ENCODE results near the gene BCKDK. TPM values are rescaled to one million over a fixed set of nuclear protein-coding genes. Genes with fewer than 3 reads are reported as not detected.

The BCKDK gene
- 52.7 and 64.0 TPM in 2 replicates for total RNA-seq (2014; rRNA removed; shearing (Covaris generic))

DNA sequence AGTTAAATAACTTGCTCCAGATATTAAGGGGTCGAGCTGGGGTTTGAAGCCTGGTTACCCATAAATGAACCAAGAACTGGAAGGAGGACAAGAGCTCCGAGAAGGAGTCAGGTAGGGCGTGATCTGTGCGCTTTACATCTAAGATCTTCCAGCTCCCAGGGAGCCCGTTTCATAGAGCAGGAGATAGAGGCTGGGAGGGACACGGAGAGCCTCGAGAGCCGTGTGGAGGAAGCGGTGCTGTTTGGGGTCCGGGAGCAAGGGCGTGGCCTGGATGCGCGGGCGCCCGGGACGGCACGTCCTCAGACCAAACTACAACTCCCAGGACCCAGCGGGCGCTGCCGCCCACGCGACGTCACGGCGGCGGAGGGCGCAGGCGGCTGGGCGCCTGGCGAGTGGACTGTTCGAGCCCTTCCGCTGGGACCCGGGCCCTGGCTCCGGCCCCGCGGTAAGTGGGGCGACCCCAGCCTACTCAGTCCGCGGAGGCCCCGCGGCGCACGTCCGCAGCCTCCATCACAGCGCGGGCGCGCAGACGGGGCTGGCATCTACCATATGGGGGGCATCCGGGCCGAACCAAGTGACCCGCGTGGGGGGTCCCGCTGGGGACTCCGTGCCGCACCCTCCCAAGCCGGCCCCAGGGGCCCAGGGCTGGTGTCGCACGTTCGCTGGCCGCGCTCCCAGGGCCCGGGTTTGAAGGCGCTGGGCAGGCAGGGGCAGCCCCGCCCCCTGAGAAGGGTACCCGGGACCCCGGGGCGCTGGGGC is at the start of gene BCKDK:
Gene BCKDK, plus strand, starts transcription at position 352 of the 759 bp plus-strand sequence. CDS start 838 bp downstream, outside the sequence.
- peaks cover 12% of the 10 kb centered on the region for H3K36me3 ChIP-seq (replicated peaks; ENCODE audit: control insufficient read depth, insufficient read depth, low read length)
- H3K27me3 ChIP-seq (ENCODE audit: control insufficient read depth, insufficient read depth, low read length), result no peaks in the 10 kb centered on the region; the same call in 1 of the 2 replicates
- peak; percentile 94 for DNase-seq
- H3K4me3 ChIP-seq (ENCODE audit: insufficient read depth, low read depth, low read length), result peak within 1 kb of the TSS; percentile 90

DNA sequence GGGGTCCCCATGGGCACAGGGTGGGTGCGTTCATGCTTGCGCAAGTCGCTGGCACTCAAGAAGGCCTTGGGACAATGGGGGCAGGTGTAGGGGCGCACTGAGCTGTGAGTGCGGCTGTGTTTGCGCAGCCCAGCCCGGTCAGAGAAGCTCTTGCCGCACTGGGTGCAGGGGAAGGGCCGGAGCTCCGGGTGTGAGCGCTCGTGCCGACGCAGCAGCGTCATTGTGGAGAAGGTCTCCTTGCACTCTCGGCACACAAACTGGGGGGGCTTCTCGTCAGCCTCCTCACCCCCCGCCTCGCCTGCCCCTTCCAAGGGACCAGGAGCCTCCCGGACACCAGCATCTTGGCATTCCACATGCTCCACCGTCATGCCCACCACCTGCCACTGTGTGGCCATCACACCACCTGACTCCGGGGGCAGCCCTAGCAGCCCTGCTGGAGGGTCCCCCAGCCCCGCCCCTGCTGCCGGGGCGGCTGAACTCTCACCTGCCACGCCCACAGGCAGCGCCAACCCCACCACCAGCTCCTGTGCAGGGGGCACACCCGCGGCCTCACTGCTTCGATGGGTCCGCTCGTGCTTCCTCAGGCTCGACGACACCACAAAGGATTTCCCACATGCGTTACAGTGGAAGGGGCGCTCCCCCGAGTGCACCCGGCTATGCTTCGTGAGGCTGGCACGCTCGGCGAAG is 46.9 kb upstream of the BCKDK start:
- peak; percentile 61 for DNase-seq
- no peak overlapping the region for H3K4me3 ChIP-seq (ENCODE audit: insufficient read depth, low read depth, low read length)
- H3K27me3 ChIP-seq (ENCODE audit: control insufficient read depth, insufficient read depth, low read length), result no peaks in the 10 kb centered on the region
- no peaks in the 10 kb centered on the region; the same call in none of the 2 replicates for H3K36me3 ChIP-seq (replicated peaks; ENCODE audit: control insufficient read depth, insufficient read depth, low read length)

- peak; percentile 44 for DNase-seq
- Histone ChIP-seq H3K4me3 (ENCODE audit: insufficient read depth, low read depth, low read length) (no peak overlapping the region), H3K36me3 (replicated peaks; ENCODE audit: control insufficient read depth, insufficient read depth, low read length) (no peaks in the 10 kb centered on the region; the same call in none of the 2 replicates), H3K27me3 (ENCODE audit: control insufficient read depth, insufficient read depth, low read length) (no peaks in the 10 kb centered on the region)
These were observed 46.3 kb upstream of the BCKDK start for GRCh38 chr16:31061813-31062440.

- no peaks in the 10 kb centered on the region; the same call in none of the 2 replicates for H3K36me3 ChIP-seq (replicated peaks; ENCODE audit: control insufficient read depth, insufficient read depth, low read length)
- DNase-seq, result peak; percentile 78
- no peaks in the 10 kb centered on the region for H3K27me3 ChIP-seq (ENCODE audit: control insufficient read depth, insufficient read depth, low read length)
These were observed 44.7 kb upstream of the BCKDK start for GRCh38 chr16:31063495-31063842.

GRCh38 chr16:31063843-31064611 is 44.2 kb upstream of the BCKDK start:
- peak; percentile 38 for DNase-seq
- no peaks in the 10 kb centered on the region for H3K27me3 ChIP-seq (ENCODE audit: control insufficient read depth, insufficient read depth, low read length)
- H3K36me3 ChIP-seq (replicated peaks; ENCODE audit: control insufficient read depth, insufficient read depth, low read length), result no peaks in the 10 kb centered on the region; the same call in none of the 2 replicates
- H3K4me3 ChIP-seq (ENCODE audit: insufficient read depth, low read depth, low read length), result no peak overlapping the region

More at GRCh38 chr16:31063495-31063842, 44.7 kb upstream of the BCKDK start:
- no peak overlapping the region for H3K4me3 ChIP-seq (ENCODE audit: insufficient read depth, low read depth, low read length)

- peak; percentile 32 for DNase-seq
- H3K36me3 ChIP-seq (replicated peaks; ENCODE audit: control insufficient read depth, insufficient read depth, low read length), result no peaks in the 10 kb centered on the region; the same call in none of the 2 replicates
- H3K4me3 ChIP-seq (ENCODE audit: insufficient read depth, low read depth, low read length), result no peak overlapping the region
- H3K27me3 ChIP-seq (ENCODE audit: control insufficient read depth, insufficient read depth, low read length), result no peaks in the 10 kb centered on the region
These were observed 43.2 kb upstream of the BCKDK start for GRCh38 chr16:31064882-31065461.

- DNase-seq, result no peak
- Histone ChIP-seq H3K27me3 (ENCODE audit: control insufficient read depth, insufficient read depth, low read length) (no peaks in the 10 kb centered on the region), H3K4me3 (ENCODE audit: insufficient read depth, low read depth, low read length) (no peak overlapping the region), H3K36me3 (replicated peaks; ENCODE audit: control insufficient read depth, insufficient read depth, low read length) (no peaks in the 10 kb centered on the region; the same call in 1 of the 2 replicates)
These were observed 40.8 kb upstream of the BCKDK start for GRCh38 chr16:31067342-31067741.

- Histone ChIP-seq H3K4me3 (ENCODE audit: insufficient read depth, low read depth, low read length) (no peak overlapping the region), H3K36me3 (replicated peaks; ENCODE audit: control insufficient read depth, insufficient read depth, low read length) (peaks cover 3% of the 10 kb centered on the region), H3K27me3 (ENCODE audit: control insufficient read depth, insufficient read depth, low read length) (no peaks in the 10 kb centered on the region)
- no peak for DNase-seq
These were observed 36.3 kb upstream of the BCKDK start for GRCh38 chr16:31071861-31072260.

DNA sequence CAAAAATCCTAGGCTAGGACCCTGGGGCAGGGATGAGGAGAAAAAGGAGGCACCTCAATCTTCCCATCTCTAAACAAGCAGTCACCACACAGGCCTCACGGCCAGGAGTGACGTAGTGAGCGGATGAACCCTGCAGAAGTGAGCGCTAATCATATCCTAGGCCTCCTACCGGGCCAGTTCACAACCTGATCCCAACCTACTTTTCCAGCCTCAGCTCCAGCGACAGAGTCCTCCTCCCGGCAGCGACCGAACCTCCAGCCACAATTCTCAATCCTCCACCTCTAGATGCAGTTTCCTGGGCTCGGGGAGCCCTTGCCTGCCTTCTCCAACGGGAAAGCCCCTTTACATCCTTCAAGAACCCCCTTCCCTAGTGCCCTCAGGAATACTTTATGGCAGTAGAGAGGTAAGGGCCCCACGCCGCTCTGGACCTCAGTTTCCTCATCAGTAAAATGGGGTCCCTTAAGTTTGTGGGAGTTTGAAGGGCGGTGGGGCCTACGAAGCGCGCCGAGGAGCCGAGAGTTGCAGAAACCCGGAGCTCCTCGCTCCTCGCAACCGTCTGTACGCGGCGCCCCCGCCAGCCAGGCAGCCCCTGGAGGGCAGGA is 35.5 kb upstream of the BCKDK start:
- no peaks in the 10 kb centered on the region for H3K27me3 ChIP-seq (ENCODE audit: control insufficient read depth, insufficient read depth, low read length)
- DNase-seq, result no peak
- H3K4me3 ChIP-seq (ENCODE audit: insufficient read depth, low read depth, low read length), result peak overlapping the region; percentile 69
- H3K36me3 ChIP-seq (replicated peaks; ENCODE audit: control insufficient read depth, insufficient read depth, low read length), result peaks cover 10% of the 10 kb centered on the region

DNA sequence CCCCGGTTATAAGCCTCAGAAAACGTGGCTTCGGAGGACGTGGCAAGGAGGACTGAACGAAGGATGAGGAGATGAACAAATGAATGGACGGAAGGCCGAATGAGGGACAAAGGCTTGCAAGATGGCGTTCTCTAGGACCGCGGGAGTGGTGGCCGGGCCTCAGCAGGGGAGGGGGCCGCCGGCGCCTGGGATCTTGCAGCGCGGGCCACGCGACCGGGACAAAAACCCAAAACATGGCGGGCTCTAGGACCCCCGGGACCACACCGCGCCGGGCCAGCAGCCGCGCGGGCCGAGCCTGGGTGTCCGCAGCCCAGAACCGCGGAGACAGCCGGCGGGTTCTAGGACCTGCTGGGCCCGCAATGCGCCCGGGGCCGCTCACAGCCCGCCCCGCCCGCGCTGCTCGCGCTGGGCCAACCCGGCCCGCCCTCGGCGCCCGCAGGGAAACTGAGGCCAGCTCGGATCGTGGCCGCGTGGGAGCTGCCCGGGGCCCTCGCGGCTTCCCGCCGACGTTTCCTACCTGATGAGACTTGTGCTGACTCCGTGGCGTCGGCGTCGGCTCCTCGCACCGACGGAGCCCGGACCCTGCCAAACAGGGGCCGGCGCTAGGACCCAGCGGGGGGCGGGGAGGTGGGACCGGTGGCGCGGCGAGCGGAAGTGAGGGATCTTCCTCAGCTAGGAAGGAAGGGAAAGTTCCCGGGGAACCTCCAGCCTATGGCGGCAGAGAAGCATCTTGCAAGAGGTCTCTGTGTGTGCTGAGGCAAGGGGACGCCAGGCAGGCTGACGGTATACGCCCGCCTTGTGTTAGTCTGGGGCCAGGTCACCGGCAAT is 34.8 kb upstream of the BCKDK start:
- Histone ChIP-seq H3K36me3 (replicated peaks; ENCODE audit: control insufficient read depth, insufficient read depth, low read length) (peaks cover 15% of the 10 kb centered on the region), H3K27me3 (ENCODE audit: control insufficient read depth, insufficient read depth, low read length) (no peaks in the 10 kb centered on the region), H3K4me3 (ENCODE audit: insufficient read depth, low read depth, low read length) (peak overlapping the region; percentile 69)
- DNase-seq, result peak; percentile 97

DNA sequence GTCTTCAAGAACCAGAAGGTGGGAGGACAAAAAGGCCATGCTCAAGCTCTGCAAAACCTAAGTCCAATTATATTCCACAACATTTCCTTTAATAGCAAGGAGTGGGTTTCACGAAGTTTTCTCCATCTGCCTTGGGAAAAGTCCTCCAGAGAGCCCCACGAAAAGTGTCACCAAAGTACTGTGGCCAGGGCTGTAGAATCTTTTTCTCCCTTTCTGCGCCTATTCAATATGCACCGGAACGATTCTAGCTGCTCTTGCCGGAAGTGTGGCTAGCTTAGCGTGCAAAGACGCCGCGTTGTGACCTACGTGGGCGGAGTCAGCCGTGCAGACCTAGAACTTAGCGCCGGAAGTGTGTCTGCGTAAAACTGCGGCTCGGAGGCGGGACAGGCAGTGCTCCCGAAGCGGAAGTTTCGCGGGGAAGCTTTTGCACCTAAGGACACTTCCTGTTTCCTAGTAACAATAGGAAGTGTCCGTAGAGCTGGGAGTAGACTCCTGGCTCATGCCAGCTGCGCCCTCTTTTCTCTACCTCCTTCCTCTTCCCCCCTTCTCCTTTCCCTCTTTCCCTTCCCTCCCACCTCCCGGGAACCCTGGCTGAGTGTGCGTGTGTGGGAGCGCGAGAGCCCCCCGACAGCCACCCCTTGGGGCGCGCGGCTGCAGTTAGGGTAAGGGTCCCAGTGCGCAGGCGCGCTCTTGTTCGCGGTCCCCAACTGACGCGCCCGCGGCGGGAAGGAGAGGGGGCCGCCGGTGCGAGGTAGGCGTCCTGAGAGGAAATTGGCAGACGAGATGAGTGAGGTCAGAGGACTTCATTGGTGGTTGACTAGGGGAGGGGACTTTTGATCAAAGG is 34.0 kb upstream of the BCKDK start, which contains the start of the genes ZNF646 and ZNF668:
Gene ZNF646, plus strand, starts transcription at position 453 of the 844 bp plus-strand sequence. CDS start 1,903 bp downstream, outside the sequence.
Gene ZNF668, minus strand, starts transcription at position 271 of the 844 bp plus-strand sequence. CDS start 9,781 bp downstream, outside the sequence.
- Histone ChIP-seq H3K4me3 (ENCODE audit: insufficient read depth, low read depth, low read length) (peak within 1 kb of the TSS; percentile 69), H3K36me3 (replicated peaks; ENCODE audit: control insufficient read depth, insufficient read depth, low read length) (peaks cover 20% of the 10 kb centered on the region), H3K27me3 (ENCODE audit: control insufficient read depth, insufficient read depth, low read length) (no peaks in the 10 kb centered on the region)
- peak; percentile 98 for DNase-seq

GRCh38 chr16:31074814-31075183 is 33.4 kb upstream of the BCKDK start:
- Histone ChIP-seq H3K36me3 (replicated peaks; ENCODE audit: control insufficient read depth, insufficient read depth, low read length) (peaks cover 25% of the 10 kb centered on the region), H3K27me3 (ENCODE audit: control insufficient read depth, insufficient read depth, low read length) (no peaks in the 10 kb centered on the region)
- no peak for DNase-seq

More at GRCh38 chr16:31074814-31075183, 33.4 kb upstream of the BCKDK start:
- H3K4me3 ChIP-seq (ENCODE audit: insufficient read depth, low read depth, low read length), result peak overlapping the region; percentile 69

Data from H7 (cell line).